ENCODE data around the gene ZNF202.
"Not testable (repeated sequence)": the region's sequence is repeated elsewhere in the genome, so short reads cannot be mapped to it uniquely, and the experiment has no call there.

ZNF202 gene

GRCh38 chr11:123741159-123742030, at the start of gene ZNF202:
TSS of gene ZNF202 (minus strand) at chr11:123741660. CDS start at chr11:123730888, 10,772 bp downstream.
- DNase-seq, result peak; percentile 87

GRCh38 chr11:123783536-123783935, 42.1 kb upstream of the ZNF202 start:
- no peak for DNase-seq

GRCh38 chr11:123778511-123778910, 37.1 kb upstream of the ZNF202 start:
- DNase-seq, result no peak

GRCh38 chr11:123775715-123776549, 34.5 kb upstream of the ZNF202 start:
- no peak for DNase-seq

GRCh38 chr11:123775289-123775688, 33.8 kb upstream of the ZNF202 start:
- DNase-seq, result no peak

- DNase-seq, result no peak
Observed at GRCh38 chr11:123773959-123774358, 32.5 kb upstream of the ZNF202 start.

- no peak for DNase-seq
Observed at GRCh38 chr11:123773026-123773425, 31.6 kb upstream of the ZNF202 start.

- no peak for DNase-seq
Observed at GRCh38 chr11:123771664-123772063, 30.2 kb upstream of the ZNF202 start.

- DNase-seq, result no peak
Observed at GRCh38 chr11:123770712-123771111, 29.3 kb upstream of the ZNF202 start.

- no peak for DNase-seq
Observed at GRCh38 chr11:123765601-123766000, 24.1 kb upstream of the ZNF202 start.

- no peak for DNase-seq
Observed at GRCh38 chr11:123762422-123762821, 21.0 kb upstream of the ZNF202 start.

GRCh38 chr11:123760894-123761293, 19.4 kb upstream of the ZNF202 start:
- no peak for DNase-seq

GRCh38 chr11:123757976-123758375, 16.5 kb upstream of the ZNF202 start:
- DNase-seq, result no peak

GRCh38 chr11:123755813-123756212, 14.4 kb upstream of the ZNF202 start:
- no peak for DNase-seq

- DNase-seq, result no peak
Observed at GRCh38 chr11:123755344-123755743, 13.9 kb upstream of the ZNF202 start.

- DNase-seq, result no peak
Observed at GRCh38 chr11:123754101-123754568, 12.7 kb upstream of the ZNF202 start, which contains the start of gene OR6X1. TSS of gene OR6X1 (minus strand) at chr11:123754518. CDS start at chr11:123754518, 0 bp downstream.

- DNase-seq, result no peak
Observed at GRCh38 chr11:123753110-123753509, 11.7 kb upstream of the ZNF202 start.

- DNase-seq, result no peak
Observed at GRCh38 chr11:123751781-123752180, 10.3 kb upstream of the ZNF202 start.

GRCh38 chr11:123748349-123748748, 6.9 kb upstream of the ZNF202 start:
- not testable (repeated sequence) for DNase-seq

GRCh38 chr11:123745764-123746451, 4.4 kb upstream of the ZNF202 start:
- DNase-seq, result no peak

GRCh38 chr11:123742724-123743120, 1.3 kb upstream of the ZNF202 start:
- no peak for DNase-seq

GRCh38 chr11:123742031-123742723, 717 bp upstream of the ZNF202 start:
- no peak for DNase-seq
